CD4-positive, alpha-beta T cell treated with Interleukin-6 at 100 ng/mL for 8 hours (primary cell): Measurements from ENCODE around the gene POU2AF3.
"Not testable (repeated sequence)": the region's sequence is repeated elsewhere in the genome, so short reads cannot be mapped to it uniquely, and the experiment has no call there.

Experiments used
- DNase-seq: peaks from one replicate; pipeline ENCODE4 v3.0.0-alpha.2; 2020; ENCODE audit warnings: mixed read lengths, low spot score

POU2AF3 gene

DNA sequence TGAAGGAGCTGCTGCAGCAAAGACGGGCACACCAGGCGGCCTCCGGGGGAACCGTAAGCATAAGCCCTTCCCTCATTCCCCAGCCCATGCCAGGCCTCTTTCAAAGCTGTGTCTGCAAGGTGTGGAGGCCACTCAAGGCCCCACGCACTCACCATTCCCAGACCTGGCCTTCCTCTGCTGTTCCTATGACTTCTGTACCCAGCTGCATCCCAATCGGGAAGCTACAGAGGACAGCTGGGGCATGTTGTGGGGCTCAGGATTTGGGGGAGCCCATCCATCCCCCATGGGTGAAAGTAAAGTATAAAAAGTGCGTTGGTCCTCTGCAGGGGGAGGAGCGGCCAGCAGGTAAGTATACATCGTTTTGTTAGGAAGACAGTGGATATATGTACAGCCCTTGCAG is 2.2 kb downstream of the POU2AF3 start:
- no peak for DNase-seq

DNA sequence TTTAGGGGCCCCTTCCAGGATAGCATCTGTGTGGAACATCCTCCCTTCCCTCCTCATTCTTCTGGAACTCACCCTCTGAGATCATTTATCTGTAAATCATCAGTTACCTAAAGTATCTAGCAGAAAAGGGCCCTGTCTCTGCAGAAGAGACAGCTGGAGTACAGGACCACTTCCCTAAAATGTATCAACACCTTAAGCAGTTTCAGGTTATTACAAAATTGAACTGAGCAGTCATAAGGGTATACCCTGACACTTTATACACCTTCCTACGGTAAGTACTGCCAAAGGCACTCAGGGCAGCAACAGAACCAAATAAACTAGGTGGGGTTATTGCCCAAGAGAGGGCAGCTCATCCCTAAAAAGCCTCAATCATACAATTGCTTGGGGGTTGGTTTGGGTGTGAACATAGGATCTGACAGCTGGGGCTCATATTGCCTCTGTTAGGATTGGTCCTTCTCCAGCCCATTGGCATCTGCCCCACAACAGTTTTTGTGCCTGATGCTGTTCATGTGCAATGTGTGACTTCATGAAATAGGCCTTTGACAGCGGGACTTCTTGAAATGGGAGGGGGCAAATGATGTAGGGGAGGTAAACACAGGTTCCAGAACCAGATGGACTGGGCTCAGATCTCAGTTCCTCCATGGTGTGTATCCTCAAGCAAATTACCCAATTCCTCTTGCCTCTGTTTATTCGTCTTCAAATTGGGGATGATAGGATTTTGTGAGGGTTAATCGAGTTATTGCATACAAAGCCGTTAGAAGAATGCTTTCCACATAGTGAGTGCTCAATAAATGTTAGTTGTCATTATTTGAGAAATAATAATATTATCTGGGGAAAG is 2.9 kb downstream of the POU2AF3 start:
- DNase-seq, result no peak

DNA sequence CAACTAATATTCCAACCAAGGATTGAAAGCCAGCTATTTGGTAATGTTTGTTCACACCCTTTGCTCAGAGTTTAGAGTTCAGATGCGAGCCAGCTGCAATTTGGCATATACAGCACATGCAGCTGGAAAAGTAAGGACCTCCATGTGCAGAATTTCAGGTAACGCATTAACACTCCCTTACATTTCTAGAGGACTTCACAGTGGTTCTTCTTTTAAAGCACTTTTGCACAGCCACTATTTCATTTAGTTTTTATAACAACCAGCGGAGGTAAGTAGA is 3.4 kb downstream of the POU2AF3 start:
- DNase-seq, result no peak

DNA sequence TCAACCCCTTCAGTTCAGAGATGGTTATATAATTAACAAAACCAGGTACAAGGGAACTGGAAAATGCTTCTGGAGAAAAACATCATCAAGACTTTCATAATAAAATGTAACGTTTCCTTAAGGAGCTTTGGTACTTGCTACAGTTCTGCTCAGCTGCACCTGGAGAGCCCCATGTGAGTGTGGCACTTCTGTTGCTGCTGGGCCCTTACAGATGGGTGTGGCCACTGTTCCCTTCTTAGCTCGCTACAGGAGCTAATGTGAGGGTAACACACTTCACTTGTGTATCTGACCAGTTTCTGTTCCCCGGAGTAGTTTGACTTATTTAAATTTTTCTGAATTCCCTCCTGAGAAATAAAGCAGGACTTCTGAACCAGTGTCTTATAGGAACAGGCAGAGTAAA is 4.0 kb downstream of the POU2AF3 start:
- no peak for DNase-seq

- DNase-seq, result no peak
Observed at GRCh38 chr11:111303461-111303860, 5.1 kb downstream of the POU2AF3 start.

- no peak for DNase-seq
Observed at GRCh38 chr11:111305162-111305802, 6.9 kb downstream of the POU2AF3 start.

GRCh38 chr11:111305876-111306275 is 7.5 kb downstream of the POU2AF3 start:
- DNase-seq, result no peak

- no peak for DNase-seq
Observed at GRCh38 chr11:111306321-111306720, 8.0 kb downstream of the POU2AF3 start.

- no peak for DNase-seq
Observed at GRCh38 chr11:111307472-111308108, 9.2 kb downstream of the POU2AF3 start.

DNA sequence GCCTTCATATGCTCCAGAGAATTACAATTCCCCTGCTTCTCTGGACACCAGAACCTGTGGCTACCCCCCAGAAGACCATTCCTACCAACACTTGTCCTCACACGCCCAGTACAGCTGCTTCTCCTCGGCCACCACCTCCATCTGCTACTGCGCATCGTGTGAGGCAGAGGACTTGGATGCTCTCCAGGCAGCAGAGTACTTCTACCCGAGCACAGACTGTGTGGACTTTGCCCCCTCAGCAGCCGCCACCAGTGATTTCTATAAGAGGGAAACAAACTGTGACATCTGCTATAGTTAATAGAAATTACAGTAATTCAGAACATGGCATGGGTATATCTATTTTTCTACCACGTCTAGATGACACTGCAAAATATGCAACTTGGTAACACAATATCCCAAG is 9.8 kb downstream of the POU2AF3 start:
- no peak for DNase-seq

DNA sequence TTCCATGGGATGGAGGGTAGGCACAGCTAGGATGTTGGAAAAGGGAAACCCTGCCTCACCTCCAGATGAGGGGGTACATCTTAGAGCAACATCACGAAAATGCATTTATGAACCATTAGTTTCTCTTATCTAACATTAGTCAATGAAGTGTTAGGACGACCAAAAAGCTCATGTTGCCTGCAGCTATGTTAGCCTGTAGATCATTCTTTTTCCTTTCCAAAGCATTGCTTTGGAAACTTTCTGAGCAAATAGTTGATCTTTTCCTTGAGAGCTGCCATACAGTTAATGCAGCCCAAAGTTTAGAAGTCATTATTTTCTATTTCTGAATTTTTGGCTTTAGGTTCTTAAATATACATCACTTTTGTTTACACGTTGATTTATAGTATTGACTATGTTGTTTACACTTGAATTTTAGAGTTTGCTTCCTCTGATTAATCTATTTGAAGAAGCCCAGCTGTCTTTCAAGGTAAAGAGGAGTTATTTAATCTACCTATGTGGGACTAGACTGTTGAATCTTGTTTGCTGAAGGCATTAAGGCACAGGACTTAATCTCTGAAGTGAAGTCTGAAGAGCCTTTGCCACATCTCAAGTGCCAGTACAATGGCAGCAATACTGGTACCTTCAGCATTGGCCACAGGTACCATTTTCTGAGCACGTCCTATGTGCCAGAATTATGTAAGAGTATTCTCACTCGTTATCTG is 11.0 kb downstream of the POU2AF3 start:
- DNase-seq, result no peak

GRCh38 chr11:111310088-111310487 is 11.7 kb downstream of the POU2AF3 start:
- DNase-seq, result no peak

DNA sequence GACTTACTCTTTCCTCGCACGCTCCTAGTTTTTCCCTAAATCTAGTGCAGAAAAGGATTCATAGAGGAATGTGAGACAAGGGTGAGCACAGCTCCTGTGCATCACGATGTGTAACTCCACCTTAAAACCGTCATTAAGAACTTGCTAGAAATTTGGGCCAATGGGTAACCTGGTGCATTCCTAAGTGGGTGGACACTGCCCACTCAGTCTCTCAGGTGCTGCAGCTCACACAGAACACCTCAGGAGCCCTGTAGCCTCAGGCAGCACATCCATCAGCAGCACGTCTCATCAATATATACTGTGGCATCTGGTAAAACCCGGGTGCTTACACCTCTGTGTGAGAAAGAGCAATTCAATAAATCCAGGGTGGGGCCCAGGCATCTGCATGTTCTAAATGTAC is 12.4 kb downstream of the POU2AF3 start:
- no peak for DNase-seq

- DNase-seq, result no peak
Observed at GRCh38 chr11:111312076-111312475, 13.7 kb downstream of the POU2AF3 start.

DNA sequence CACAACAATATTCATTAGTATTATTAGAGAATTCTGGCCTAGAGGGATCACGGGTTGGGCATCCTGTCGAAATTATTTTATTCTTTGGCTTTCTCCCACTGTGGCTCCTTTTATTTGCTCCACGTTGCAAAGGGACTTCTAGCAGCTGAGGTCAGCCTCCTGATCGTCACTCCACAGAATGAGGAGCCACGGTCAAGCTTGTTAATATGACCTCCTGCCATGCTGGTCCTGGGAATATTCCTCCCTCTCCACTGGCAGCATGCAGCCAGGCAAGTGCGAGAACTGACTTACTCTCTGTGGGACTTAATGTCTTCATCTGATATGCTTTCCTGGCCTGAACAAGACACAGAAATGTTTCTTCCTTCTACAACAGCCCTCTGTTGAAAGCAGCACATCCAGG is 20.9 kb downstream of the POU2AF3 start:
- DNase-seq, result no peak

GRCh38 chr11:111320199-111320598 is 21.9 kb downstream of the POU2AF3 start:
- not testable (repeated sequence) for DNase-seq

GRCh38 chr11:111320728-111321568 is 22.6 kb downstream of the POU2AF3 start:
- no peak for DNase-seq

- DNase-seq, result no peak
Observed at GRCh38 chr11:111322534-111322933, 24.2 kb downstream of the POU2AF3 start.

DNA sequence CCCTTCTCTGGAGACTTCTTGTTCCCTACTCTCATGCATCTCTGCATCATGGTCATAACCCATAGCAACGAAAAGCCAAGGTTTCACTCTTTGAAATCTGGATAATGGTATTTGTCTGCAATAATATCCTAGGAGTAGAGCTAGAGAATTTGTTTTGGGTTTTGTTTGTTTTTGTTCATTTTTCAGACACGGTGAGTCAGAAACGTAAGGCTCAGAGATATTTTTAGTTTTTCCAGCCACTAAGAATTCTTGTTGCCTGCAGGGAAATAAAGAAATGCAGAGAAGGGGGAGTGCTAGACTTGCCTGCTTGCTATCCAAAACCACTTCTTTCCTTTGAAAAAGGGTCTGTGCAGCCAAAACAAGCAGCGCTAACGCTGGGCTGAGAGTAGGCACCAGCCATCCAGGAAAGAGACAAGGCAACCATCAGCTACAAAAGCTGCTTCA is 26.0 kb downstream of the POU2AF3 start:
- DNase-seq, result no peak

GRCh38 chr11:111325259-111325658 is 26.9 kb downstream of the POU2AF3 start:
- no peak for DNase-seq

- no peak for DNase-seq
Observed at GRCh38 chr11:111326824-111327223, 28.5 kb downstream of the POU2AF3 start.
